Measurements from ENCODE around the gene MRPS11. TPM values are rescaled to one million over a fixed set of nuclear protein-coding genes. Genes with fewer than 3 reads are reported as not detected.

The MRPS11 gene
- total and polyA plus RNA-seq, 12 donors: 47.5 to 95.0 (median 64.7) TPM

- DNase-seq (no peak), ATAC-seq (no peak)
- intact Hi-C loops (cut with DNase I): loop anchor here in 8 of 10 donors (2.0 to 10.0 kb wide), 4 partner anchors 134 to 357 kb away; no protein-coding TSS in a partner anchor
- Histone ChIP-seq H3K27ac (no peak overlapping the region), H3K9me3 (no peaks in the 10 kb centered on the region), H3K36me3 (peaks cover 0 to 76% (median 22%) of the 10 kb centered on the region in 9 donors), H3K4me1 (peaks cover 0 to 19% (median 0%) of the 10 kb centered on the region in 9 donors), H3K27me3 (no peaks in the 10 kb centered on the region), H3K4me3 (no peak overlapping the region)
- TF ChIP-seq CTCF (IDR thresholded peaks at IDR 0.05): no peak
- 89 to 92% methylated on average over 5 of the region's 5 CpGs for WGBS, 2 donors
Measured at GRCh38 chr15:88477904-88478303, 10.4 kb downstream of the MRPS11 start.

GRCh38 chr15:88479169-88479568 is 11.7 kb downstream of the MRPS11 start:
- no peak overlapping the region for H3K4me3 ChIP-seq
- 60 to 86% methylated on average over 3 of the region's 3 CpGs for WGBS, 2 donors
- intact Hi-C loops (cut with DNase I): loop anchor here in 6 of 10 donors (5.0 to 10.0 kb wide), 2 partner anchors 133 to 356 kb away; no protein-coding TSS in a partner anchor
- no peaks in the 10 kb centered on the region for H3K9me3 ChIP-seq
- H3K27ac ChIP-seq: peak overlapping the region in 1 of 10 donors; percentile 12
- H3K4me1 ChIP-seq: peaks cover 0 to 19% (median 0%) of the 10 kb centered on the region in 9 donors
- H3K36me3 ChIP-seq: peaks cover 0 to 65% (median 12%) of the 10 kb centered on the region in 9 donors
- no peaks in the 10 kb centered on the region for H3K27me3 ChIP-seq
- ATAC-seq (no peak), DNase-seq (no peak)
- TF ChIP-seq CTCF (IDR thresholded peaks at IDR 0.05): no peak

- ATAC-seq (no peak), DNase-seq (no peak)
- no peak for TF ChIP-seq CTCF (IDR thresholded peaks at IDR 0.05)
- peaks cover 0 to 19% (median 2%) of the 10 kb centered on the region in 9 donors for H3K4me1 ChIP-seq
- peaks cover 0 to 51% (median 5%) of the 10 kb centered on the region in 9 donors for H3K36me3 ChIP-seq
- no peaks in the 10 kb centered on the region for H3K27me3 ChIP-seq
- no peak overlapping the region for H3K27ac ChIP-seq
- no peaks in the 10 kb centered on the region for H3K9me3 ChIP-seq
- intact Hi-C loops (cut with DNase I): no loop called here
- no peak overlapping the region for H3K4me3 ChIP-seq
- WGBS, 2 donors: 64 to 68% methylated on average over 8 of the region's 8 CpGs
Measured at GRCh38 chr15:88480981-88481380, 13.5 kb downstream of the MRPS11 start.

- WGBS, 2 donors: 52 to 59% methylated on average over 1 of the region's 1 CpG
- peaks cover 0 to 10% (median 0%) of the 10 kb centered on the region in 9 donors for H3K4me1 ChIP-seq
Measured at GRCh38 chr15:88482263-88482662, 14.8 kb downstream of the MRPS11 start.

More at GRCh38 chr15:88482263-88482662, 14.8 kb downstream of the MRPS11 start:
- H3K36me3 ChIP-seq: peaks cover 0 to 38% (median 5%) of the 10 kb centered on the region in 9 donors
- intact Hi-C loops (cut with DNase I): no loop called here
- no peaks in the 10 kb centered on the region for H3K27me3 ChIP-seq
- no peak overlapping the region for H3K4me3 ChIP-seq
- DNase-seq (no peak), ATAC-seq (no peak)
- no peak for TF ChIP-seq CTCF (IDR thresholded peaks at IDR 0.05)
- no peak overlapping the region for H3K27ac ChIP-seq
- no peaks in the 10 kb centered on the region for H3K9me3 ChIP-seq

Data from heart right ventricle (tissue), 16 donors.